GM12878 (cell line): ENCODE measurements around the gene HOTAIR. TPM values are rescaled to one million over a fixed set of nuclear protein-coding genes. Genes with fewer than 3 reads are reported as not detected.

ENCODE experiments used
- BHLHE40 ChIP-seq, 2 experiments: fragments of 450-650 bp in 1 of 2; IDR thresholded peaks; 2 replicates each; pipeline ENCODE4 v1.6.1; 2011 to 2017; ENCODE audit warnings: low read depth in 2 of 2, borderline replicate concordance in 1 of 2, improper control_type of control experiment in 1 of 2, low read length in 1 of 2, mild to moderate bottlenecking in 1 of 2
- EGR1 ChIP-seq, 2 experiments: IDR thresholded peaks; 1 replicate in 1 of 2; 2 replicates in 1 of 2; pipeline ENCODE4 v1.6.1; 2011 to 2012; ENCODE audit warnings: low read depth in 2 of 2, low read length in 2 of 2, borderline replicate concordance in 1 of 2, mild to moderate bottlenecking in 1 of 2, moderate library complexity in 1 of 2
- EP300 ChIP-seq, 2 experiments: fragments of 150-350 bp in 1 of 2; IDR thresholded peaks; 2 replicates each; pipeline ENCODE4 v1.6.1; 2011 to 2012; ENCODE audit warnings: low read depth in 2 of 2, low read length in 2 of 2, borderline replicate concordance in 1 of 2, improper control_type of control experiment in 1 of 2, inconsistent platforms in 1 of 2; ENCODE audit not compliant: control insufficient read depth in 1 of 2
- MEF2B ChIP-seq: fragments of 450-650 bp; IDR thresholded peaks from 2 replicates; pipeline ENCODE4 v1.6.1; 2018; ENCODE audit warnings: mild to moderate bottlenecking, moderate library complexity; ENCODE audit not compliant: partially characterized antibody, poor library complexity, severe bottlenecking
- MYC ChIP-seq: IDR thresholded peaks from 2 replicates; pipeline ENCODE4 v1.6.1; 2011; ENCODE audit warnings: mild to moderate bottlenecking, low read length, moderate library complexity, inconsistent platforms; ENCODE audit not compliant: insufficient read depth, insufficient replicate concordance, insufficient read length, severe bottlenecking
- SREBF1 ChIP-seq: IDR thresholded peaks from 2 replicates; pipeline ENCODE4 v1.6.1; 2012; ENCODE audit warnings: mild to moderate bottlenecking, low read length
- SUZ12 ChIP-seq: fragments of 200-600 bp; sonication (generic); IDR thresholded peaks from one replicate; pipeline ENCODE4 v1.6.1; 2018; ENCODE audit warnings: antibody characterized with exemption, mild to moderate bottlenecking; ENCODE audit not compliant: unreplicated experiment
- TCF3 ChIP-seq: IDR thresholded peaks from 2 replicates; pipeline ENCODE4 v1.6.1; 2012; ENCODE audit warnings: low read depth, mild to moderate bottlenecking, low read length, borderline replicate concordance; ENCODE audit not compliant: insufficient read depth
- ZNF24 ChIP-seq: fragments of 450-650 bp; IDR thresholded peaks from 2 replicates; pipeline ENCODE4 v1.6.1; 2017; ENCODE audit warnings: antibody characterized with exemption, mild to moderate bottlenecking
- polyA plus RNA-seq, 11 experiments: library from polyadenylated mRNA; depleted of rRNA in 4 of 11; unstranded in 6 of 11; stranded (reverse) in 5 of 11; fragments of >200 nt; fragmentation: Nextera tagmentation in 4 of 11; fragmentation: Illumina TruSeq in 1 of 11; extraction: Ambion mirVana in 4 of 11; extraction: Trizol in 1 of 11; gene quantifications; 1 replicate in 1 of 11; 2 replicates in 10 of 11; pipeline versions ENCODE4 v1.2.1 to v1.2.3, GENCODE V29; 2011 to 2016; ENCODE audit warnings: inconsistent platforms in 2 of 11, missing spikeins in 2 of 11, low read depth in 1 of 11
- total RNA-seq, 4 experiments: library from RNA; depleted of rRNA in 3 of 4; stranded (reverse); fragments of >200 nt in 3 of 4; fragmentation: Illumina TruSeq in 1 of 4; extraction: Trizol in 1 of 4; gene quantifications; 2 replicates each; pipeline versions ENCODE4 v1.2.1 to v1.2.3, GENCODE V29; 2013 to 2021
- TF ChIP-seq, protein P1 (sequence below): fragments of 450-650 bp; IDR thresholded peaks from 2 replicates; pipeline ENCODE4 v1.6.1; 2018; ENCODE audit warnings: borderline replicate concordance, mild to moderate bottlenecking; ENCODE audit not compliant: partially characterized antibody
- TF ChIP-seq, protein P2 (sequence below): fragments of 450-650 bp; IDR thresholded peaks from 2 replicates; pipeline ENCODE4 v1.6.1; 2017; ENCODE audit warnings: low read depth, mild to moderate bottlenecking, moderate library complexity
- TF ChIP-seq, protein P3 (sequence below): IDR thresholded peaks from 2 replicates; pipeline ENCODE4 v1.6.1; 2011; ENCODE audit warnings: borderline replicate concordance, low read depth, mild to moderate bottlenecking, moderate library complexity, mixed read lengths, low read length; ENCODE audit not compliant: insufficient read depth; ENCODE audit errors: extremely low read length
- TF ChIP-seq, protein P4 (sequence below): IDR thresholded peaks from 2 replicates; pipeline ENCODE4 v1.6.1; 2012; ENCODE audit warnings: improper control_type of control experiment, low read depth, low read length; ENCODE audit not compliant: insufficient replicate concordance
- TF ChIP-seq, protein P5 (sequence below): fragments of 150-350 bp; IDR thresholded peaks from 2 replicates; pipeline ENCODE4 v1.6.1; 2014; ENCODE audit warnings: mild to moderate bottlenecking, low read depth, low read length

HOTAIR gene
- total and polyA plus RNA-seq, 10 of the 15 experiments (the other 5 are each of a cell fraction or from before 2014, with no cell fraction given): not detected

DNA sequence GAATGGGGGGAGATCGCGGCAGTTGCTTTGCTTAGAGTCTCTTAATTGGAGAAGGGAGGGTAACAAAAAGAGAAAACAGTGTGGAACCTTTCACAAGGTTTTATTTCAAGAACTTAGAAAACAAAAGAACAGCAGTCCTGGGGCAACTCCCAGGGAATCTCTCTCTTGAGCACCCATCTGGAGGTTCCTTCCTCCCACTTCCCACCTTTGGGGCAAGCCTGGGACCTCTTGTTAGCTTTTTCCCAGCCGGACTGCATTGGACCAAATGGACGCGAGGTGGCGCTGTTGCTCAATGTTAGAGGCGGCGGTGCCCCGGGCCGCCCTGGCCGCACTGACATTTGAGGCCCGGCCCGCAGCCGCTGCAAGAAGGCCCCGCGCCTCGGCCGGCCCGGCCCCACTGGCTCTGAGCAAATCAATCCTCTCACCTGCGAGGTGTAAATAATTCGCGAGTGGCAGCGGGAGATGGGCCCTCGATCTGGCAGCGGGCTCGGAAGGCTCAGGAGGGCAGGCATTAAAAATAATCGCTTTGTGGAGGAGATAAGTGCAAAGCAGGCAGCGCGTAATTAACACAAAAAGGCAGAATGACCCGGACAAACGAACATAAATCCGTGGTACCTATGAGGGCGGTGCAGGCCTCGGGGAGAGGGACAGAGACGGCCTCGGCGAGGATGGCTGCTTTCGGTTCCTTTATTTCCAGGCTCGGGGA is 31.3 kb upstream of the HOTAIR start (continued):
- TF ChIP-seq, protein P1, sequence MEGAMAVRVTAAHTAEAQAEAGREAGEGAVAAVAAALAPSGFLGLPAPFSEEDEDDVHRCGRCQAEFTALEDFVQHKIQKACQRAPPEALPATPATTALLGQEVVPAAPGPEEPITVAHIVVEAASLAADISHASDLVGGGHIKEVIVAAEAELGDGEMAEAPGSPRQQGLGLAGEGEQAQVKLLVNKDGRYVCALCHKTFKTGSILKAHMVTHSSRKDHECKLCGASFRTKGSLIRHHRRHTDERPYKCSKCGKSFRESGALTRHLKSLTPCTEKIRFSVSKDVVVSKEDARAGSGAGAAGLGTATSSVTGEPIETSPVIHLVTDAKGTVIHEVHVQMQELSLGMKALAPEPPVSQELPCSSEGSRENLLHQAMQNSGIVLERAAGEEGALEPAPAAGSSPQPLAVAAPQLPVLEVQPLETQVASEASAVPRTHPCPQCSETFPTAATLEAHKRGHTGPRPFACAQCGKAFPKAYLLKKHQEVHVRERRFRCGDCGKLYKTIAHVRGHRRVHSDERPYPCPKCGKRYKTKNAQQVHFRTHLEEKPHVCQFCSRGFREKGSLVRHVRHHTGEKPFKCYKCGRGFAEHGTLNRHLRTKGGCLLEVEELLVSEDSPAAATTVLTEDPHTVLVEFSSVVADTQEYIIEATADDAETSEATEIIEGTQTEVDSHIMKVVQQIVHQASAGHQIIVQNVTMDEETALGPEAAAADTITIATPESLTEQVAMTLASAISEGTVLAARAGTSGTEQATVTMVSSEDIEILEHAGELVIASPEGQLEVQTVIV: no peak
- TF ChIP-seq EP300 (IDR thresholded peaks at IDR 0.05; ENCODE audit: borderline replicate concordance in 1 of 2, control insufficient read depth in 1 of 2, low read depth in 2 of 2, low read length in 2 of 2) (0 out of 4 replicates have a peak, but pooled peaks of 1 of the 2 experiments have one; percentile 15), EGR1 (IDR thresholded peaks at IDR 0.05; ENCODE audit: borderline replicate concordance in 1 of 2, low read depth in 2 of 2, low read length in 2 of 2) (no peak), SREBF1 (no peak), ZNF24 (no peak), MEF2B (no peak), TCF3 (no peak), BHLHE40 (IDR thresholded peaks at IDR 0.05; ENCODE audit: borderline replicate concordance in 1 of 2, low read depth in 2 of 2, low read length in 1 of 2) (no peak), MYC (no peak), SUZ12 (no peak)
- TF ChIP-seq, protein P2, sequence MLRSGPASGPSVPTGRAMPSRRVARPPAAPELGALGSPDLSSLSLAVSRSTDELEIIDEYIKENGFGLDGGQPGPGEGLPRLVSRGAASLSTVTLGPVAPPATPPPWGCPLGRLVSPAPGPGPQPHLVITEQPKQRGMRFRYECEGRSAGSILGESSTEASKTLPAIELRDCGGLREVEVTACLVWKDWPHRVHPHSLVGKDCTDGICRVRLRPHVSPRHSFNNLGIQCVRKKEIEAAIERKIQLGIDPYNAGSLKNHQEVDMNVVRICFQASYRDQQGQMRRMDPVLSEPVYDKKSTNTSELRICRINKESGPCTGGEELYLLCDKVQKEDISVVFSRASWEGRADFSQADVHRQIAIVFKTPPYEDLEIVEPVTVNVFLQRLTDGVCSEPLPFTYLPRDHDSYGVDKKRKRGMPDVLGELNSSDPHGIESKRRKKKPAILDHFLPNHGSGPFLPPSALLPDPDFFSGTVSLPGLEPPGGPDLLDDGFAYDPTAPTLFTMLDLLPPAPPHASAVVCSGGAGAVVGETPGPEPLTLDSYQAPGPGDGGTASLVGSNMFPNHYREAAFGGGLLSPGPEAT: 0 out of 2 replicates have a peak, but pooled peaks have one; percentile 23
- TF ChIP-seq, protein P3, sequence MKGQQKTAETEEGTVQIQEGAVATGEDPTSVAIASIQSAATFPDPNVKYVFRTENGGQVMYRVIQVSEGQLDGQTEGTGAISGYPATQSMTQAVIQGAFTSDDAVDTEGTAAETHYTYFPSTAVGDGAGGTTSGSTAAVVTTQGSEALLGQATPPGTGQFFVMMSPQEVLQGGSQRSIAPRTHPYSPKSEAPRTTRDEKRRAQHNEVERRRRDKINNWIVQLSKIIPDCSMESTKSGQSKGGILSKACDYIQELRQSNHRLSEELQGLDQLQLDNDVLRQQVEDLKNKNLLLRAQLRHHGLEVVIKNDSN: no peak
- TF ChIP-seq, protein P4, sequence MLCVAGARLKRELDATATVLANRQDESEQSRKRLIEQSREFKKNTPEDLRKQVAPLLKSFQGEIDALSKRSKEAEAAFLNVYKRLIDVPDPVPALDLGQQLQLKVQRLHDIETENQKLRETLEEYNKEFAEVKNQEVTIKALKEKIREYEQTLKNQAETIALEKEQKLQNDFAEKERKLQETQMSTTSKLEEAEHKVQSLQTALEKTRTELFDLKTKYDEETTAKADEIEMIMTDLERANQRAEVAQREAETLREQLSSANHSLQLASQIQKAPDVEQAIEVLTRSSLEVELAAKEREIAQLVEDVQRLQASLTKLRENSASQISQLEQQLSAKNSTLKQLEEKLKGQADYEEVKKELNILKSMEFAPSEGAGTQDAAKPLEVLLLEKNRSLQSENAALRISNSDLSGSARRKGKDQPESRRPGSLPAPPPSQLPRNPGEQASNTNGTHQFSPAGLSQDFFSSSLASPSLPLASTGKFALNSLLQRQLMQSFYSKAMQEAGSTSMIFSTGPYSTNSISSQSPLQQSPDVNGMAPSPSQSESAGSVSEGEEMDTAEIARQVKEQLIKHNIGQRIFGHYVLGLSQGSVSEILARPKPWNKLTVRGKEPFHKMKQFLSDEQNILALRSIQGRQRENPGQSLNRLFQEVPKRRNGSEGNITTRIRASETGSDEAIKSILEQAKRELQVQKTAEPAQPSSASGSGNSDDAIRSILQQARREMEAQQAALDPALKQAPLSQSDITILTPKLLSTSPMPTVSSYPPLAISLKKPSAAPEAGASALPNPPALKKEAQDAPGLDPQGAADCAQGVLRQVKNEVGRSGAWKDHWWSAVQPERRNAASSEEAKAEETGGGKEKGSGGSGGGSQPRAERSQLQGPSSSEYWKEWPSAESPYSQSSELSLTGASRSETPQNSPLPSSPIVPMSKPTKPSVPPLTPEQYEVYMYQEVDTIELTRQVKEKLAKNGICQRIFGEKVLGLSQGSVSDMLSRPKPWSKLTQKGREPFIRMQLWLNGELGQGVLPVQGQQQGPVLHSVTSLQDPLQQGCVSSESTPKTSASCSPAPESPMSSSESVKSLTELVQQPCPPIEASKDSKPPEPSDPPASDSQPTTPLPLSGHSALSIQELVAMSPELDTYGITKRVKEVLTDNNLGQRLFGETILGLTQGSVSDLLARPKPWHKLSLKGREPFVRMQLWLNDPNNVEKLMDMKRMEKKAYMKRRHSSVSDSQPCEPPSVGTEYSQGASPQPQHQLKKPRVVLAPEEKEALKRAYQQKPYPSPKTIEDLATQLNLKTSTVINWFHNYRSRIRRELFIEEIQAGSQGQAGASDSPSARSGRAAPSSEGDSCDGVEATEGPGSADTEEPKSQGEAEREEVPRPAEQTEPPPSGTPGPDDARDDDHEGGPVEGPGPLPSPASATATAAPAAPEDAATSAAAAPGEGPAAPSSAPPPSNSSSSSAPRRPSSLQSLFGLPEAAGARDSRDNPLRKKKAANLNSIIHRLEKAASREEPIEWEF: peak; percentile 34
- TF ChIP-seq, protein P5, sequence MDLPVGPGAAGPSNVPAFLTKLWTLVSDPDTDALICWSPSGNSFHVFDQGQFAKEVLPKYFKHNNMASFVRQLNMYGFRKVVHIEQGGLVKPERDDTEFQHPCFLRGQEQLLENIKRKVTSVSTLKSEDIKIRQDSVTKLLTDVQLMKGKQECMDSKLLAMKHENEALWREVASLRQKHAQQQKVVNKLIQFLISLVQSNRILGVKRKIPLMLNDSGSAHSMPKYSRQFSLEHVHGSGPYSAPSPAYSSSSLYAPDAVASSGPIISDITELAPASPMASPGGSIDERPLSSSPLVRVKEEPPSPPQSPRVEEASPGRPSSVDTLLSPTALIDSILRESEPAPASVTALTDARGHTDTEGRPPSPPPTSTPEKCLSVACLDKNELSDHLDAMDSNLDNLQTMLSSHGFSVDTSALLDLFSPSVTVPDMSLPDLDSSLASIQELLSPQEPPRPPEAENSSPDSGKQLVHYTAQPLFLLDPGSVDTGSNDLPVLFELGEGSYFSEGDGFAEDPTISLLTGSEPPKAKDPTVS: no peak
